Endothelial cell (in vitro differentiated cells): ENCODE results near the gene EZR. TPM values are rescaled to one million over a fixed set of nuclear protein-coding genes. Genes with fewer than 3 reads are reported as not detected.
"Not testable (repeated sequence)": the region's sequence is repeated elsewhere in the genome, so short reads cannot be mapped to it uniquely, and the experiment has no call there.

Experiments
- DNase-seq: peaks from one replicate; pipeline ENCODE4 v3.0.0; 2021; ENCODE audit warnings: low spot score
- H3K27ac Mint-ChIP-seq: one replicate; pipeline ENCODE4 v1.8.0; 2021; ENCODE audit warnings: mixed read lengths, inconsistent platforms; ENCODE audit not compliant: unreplicated experiment
- H3K27me3 Mint-ChIP-seq: one replicate; pipeline ENCODE4 v1.8.0; 2021; ENCODE audit warnings: mild to moderate bottlenecking, moderate library complexity, mixed read lengths, inconsistent platforms; ENCODE audit not compliant: unreplicated experiment
- H3K36me3 Mint-ChIP-seq: one replicate; pipeline ENCODE4 v1.8.0; 2021; ENCODE audit warnings: mild to moderate bottlenecking, low read depth, mixed read lengths, inconsistent platforms; ENCODE audit not compliant: unreplicated experiment
- H3K4me1 Mint-ChIP-seq: one replicate; pipeline ENCODE4 v1.8.0; 2021; ENCODE audit warnings: mild to moderate bottlenecking, mixed read lengths, inconsistent platforms; ENCODE audit not compliant: unreplicated experiment
- H3K4me3 Mint-ChIP-seq: one replicate; pipeline ENCODE4 v1.8.0; 2021; ENCODE audit warnings: mild to moderate bottlenecking, mixed read lengths, inconsistent platforms; ENCODE audit not compliant: unreplicated experiment
- H3K9me3 Mint-ChIP-seq: one replicate; pipeline ENCODE4 v1.8.0; 2021; ENCODE audit warnings: mixed read lengths, inconsistent platforms; ENCODE audit not compliant: unreplicated experiment
- CTCF ChIP-seq: fragments of 200-600 bp; sonication (generic); IDR thresholded peaks from one replicate; pipeline ENCODE4 v1.5.0; 2021; ENCODE audit warnings: antibody characterized with exemption; ENCODE audit not compliant: unreplicated experiment
- total RNA-seq: library from RNA; stranded (reverse); fragmentation: NEBNext Ultra II Directional; extraction: Animal tissue kit (Norgen Biotek cat#: 25700); gene quantifications from one replicate; pipeline ENCODE4 v1.2.1, GENCODE V29; 2021; ENCODE audit not compliant: unreplicated experiment

The EZR gene
- total RNA-seq, 1 donor from 2014 or later = 125 TPM

DNA sequence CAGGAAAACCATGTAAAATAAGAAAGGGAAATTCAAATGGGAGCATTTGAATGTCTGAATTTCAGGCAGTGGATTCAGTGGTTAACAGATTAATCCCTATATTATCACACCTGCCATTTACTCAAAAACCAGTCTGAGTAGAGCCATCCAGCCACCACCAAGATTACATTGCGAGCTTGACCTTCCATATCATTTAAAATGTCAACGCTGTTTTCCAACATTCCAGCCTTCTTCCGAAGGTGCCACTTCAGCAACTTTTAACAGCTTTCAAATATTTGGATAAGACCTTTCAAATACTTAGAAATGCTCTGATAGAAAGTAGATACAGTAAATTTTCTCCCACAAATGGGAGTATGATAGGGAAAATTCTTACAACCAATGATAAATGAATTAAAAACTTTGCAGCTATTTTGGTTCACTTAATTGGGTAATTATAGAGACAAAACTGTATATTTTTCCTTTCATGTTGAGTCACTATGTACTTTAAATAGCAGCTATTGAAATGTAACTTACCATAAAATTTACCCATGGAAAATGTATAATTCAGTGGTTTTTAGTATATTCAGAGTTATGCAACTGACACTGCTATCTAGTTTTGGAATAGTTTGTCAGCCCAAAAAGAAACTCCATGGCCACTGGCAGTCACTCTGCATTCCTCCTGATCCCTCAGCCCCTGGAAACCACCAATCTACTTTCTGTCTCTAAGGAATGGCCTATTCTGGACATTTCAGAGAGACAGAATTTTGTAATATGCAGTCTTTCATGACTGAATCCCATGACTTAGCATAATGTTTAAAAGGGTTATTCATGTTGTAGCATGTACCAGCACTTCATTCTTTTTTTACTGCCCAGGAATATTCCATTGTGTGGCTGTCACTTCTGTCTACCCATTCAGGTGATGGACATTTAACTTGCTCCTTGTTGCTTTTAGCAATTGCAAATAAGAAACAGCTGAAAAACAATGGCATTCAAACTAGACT lies 21.5 kb downstream of the EZR start:
- peaks cover 41% of the 10 kb centered on the region for H3K4me1 Mint-ChIP-seq
- H3K4me3 Mint-ChIP-seq = no peak overlapping the region
- no peaks in the 10 kb centered on the region for H3K36me3 Mint-ChIP-seq
- DNase-seq = no peak
- H3K27me3 Mint-ChIP-seq = peaks cover 2% of the 10 kb centered on the region
- no peak for TF ChIP-seq CTCF
- H3K27ac Mint-ChIP-seq = no peak overlapping the region
- H3K9me3 Mint-ChIP-seq = no peaks in the 10 kb centered on the region

- Mint-ChIP-seq H3K4me3 (no peak overlapping the region), H3K9me3 (no peaks in the 10 kb centered on the region), H3K4me1 (peaks cover 30% of the 10 kb centered on the region), H3K27ac (peak overlapping the region; percentile 26), H3K27me3 (peaks cover 2% of the 10 kb centered on the region), H3K36me3 (no peaks in the 10 kb centered on the region)
- DNase-seq = no peak
- no peak for TF ChIP-seq CTCF
Measured at GRCh38 chr6:158796353-158796752, 22.8 kb downstream of the EZR start.

DNA sequence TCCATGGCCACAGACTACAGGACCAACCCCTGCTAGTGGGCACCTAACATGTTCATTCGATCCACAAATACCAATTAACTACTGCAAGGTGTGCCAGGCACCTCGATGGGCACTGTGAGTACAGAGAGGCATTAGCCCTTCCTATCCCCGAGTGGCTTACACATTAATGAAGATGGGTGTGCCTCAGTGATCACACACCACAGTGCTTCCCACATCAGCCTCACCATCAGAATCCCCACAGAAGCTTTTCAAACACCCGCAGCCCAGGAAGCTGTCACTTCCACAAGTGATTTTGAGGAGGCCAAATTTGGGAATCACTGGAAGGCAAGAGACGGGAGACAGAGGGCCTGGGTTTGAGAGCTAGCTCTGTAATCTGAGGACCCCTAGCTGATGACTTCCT lies 23.7 kb downstream of the EZR start:
- H3K4me1 Mint-ChIP-seq = peaks cover 29% of the 10 kb centered on the region
- no peak for TF ChIP-seq CTCF
- no peak for DNase-seq
- H3K4me3 Mint-ChIP-seq = no peak overlapping the region
- no peaks in the 10 kb centered on the region for H3K36me3 Mint-ChIP-seq
- no peak overlapping the region for H3K27ac Mint-ChIP-seq
- H3K9me3 Mint-ChIP-seq = no peaks in the 10 kb centered on the region
- peaks cover 2% of the 10 kb centered on the region for H3K27me3 Mint-ChIP-seq

GRCh38 chr6:158793432-158793831 lies 25.7 kb downstream of the EZR start:
- Mint-ChIP-seq H3K9me3 (no peaks in the 10 kb centered on the region), H3K27me3 (no peaks in the 10 kb centered on the region), H3K27ac (no peak overlapping the region), H3K4me3 (no peak overlapping the region), H3K4me1 (peaks cover 23% of the 10 kb centered on the region), H3K36me3 (peaks cover 5% of the 10 kb centered on the region)
- no peak for DNase-seq
- TF ChIP-seq CTCF = peak; percentile 32

DNA sequence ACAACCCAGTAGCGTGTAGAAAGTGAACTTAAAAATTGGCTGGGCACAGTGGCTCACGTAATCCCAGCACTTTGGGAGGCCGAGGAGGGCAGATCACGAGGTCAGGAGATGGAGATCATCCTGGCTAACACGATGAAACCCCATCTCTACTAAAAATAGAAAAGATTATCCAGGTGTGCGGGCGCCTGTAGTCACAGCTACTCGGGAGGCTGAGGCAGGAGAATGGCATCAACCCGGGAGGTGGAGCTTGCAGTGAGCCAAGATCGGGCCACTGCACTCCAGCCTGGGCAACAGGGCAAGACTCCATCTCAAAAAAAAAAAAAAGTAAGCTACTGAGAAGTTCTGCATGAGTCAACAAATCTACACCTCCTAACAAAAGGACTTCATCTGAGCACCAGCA lies 26.7 kb downstream of the EZR start:
- H3K27me3 Mint-ChIP-seq, DNase-seq, H3K4me3 Mint-ChIP-seq, H3K9me3 Mint-ChIP-seq, H3K36me3 Mint-ChIP-seq: not testable (repeated sequence)
- H3K4me1 Mint-ChIP-seq = peaks cover 23% of the 10 kb centered on the region
- H3K27ac Mint-ChIP-seq = peak overlapping the region; percentile 48
